Activated CD4-positive, CD25-positive, alpha-beta regulatory T cell treated with anti-CD3 and anti-CD28 coated beads, Interleukin-2, amount 50 U/mL, for 16 hours (primary cell): ENCODE results near the gene SPACA9.

ENCODE experiments used
- DNase-seq: peaks from one replicate; pipeline ENCODE4 v3.0.0-alpha.2; 2020; ENCODE audit warnings: low read depth, low spot score

The SPACA9 gene

DNA sequence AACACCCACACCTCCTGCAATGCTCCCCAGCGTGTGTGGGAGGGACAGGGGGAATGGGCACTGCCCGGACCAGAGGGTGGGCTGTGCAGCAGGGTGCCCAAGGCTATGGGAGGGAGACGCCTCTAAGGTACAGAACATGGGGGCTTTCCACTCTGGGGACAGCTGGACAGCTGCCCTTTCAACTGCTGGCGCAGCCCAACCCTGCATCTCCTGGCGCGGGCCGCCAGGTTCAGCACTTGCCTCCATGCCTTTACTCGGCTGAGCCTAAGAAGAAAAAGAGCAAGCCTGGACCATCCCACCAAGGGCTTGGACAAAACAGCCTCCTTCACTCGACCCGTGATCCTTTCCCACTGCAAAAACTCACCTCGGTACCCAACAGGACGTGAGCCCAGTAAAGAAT is 15.6 kb upstream of the SPACA9 start:
- no peak for DNase-seq

GRCh38 chr9:132864277-132864676 is 14.4 kb upstream of the SPACA9 start:
- no peak for DNase-seq

GRCh38 chr9:132864691-132865090 is 14.0 kb upstream of the SPACA9 start:
- DNase-seq = no peak

DNA sequence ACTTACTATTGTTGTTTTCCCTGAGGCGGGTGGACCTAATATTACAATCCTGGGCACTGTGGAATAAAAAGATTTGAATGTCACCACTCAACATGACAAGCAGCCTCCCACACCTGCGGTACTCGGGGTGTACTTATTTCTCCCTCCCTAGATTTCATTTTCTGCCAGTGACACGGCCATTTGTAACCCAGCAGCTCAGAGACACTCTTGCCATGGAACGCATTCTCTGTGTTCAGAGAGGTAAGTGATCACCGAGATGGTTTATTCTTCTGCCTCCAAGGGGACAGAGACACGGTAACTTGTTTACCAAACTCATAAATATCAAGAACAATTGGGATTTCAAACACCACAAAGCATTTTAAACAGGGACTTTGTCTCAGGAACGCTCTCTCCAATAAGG is 11.8 kb upstream of the SPACA9 start:
- DNase-seq = no peak

GRCh38 chr9:132869266-132869665 is 9.4 kb upstream of the SPACA9 start:
- no peak for DNase-seq

DNA sequence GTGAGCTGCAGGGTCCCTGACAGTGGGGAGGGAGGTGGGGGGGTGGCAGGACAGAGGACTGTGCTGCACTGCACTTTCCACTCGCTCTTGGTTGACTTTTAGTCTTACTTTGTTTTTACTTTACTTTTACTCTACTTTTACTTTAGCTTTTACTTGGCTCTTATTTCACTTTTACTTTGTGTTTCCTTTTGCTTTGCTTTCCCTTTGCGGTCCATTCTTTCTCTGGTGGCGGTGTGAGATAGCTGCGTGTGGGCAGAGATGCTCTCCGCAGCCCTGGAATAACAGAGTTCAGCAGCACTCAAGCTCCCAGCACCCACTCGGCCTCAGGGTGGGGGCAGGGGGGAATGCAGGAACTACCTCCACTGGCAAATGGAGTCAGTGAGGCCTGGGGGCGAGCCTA is 5.3 kb upstream of the SPACA9 start:
- no peak for DNase-seq

GRCh38 chr9:132875159-132875558 is 3.5 kb upstream of the SPACA9 start:
- no peak for DNase-seq

DNA sequence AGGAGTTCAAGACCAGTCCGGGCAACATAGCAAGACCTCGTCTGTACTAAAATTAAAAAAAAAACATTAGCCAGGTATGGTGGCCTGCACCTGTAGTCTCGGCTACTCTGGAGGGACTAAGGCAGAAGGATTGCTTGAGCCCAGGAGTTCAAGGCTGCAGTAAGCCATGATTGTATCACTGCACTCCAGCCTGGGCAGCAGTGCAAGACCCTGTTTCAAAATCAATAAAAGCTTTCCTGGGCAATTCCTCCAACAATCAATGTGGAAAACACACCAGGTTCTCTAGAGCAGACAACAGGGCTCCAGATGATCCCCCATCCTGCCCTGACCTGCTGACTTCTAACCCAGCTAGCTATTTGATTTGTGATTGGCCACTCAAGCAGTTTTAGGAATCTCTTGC is 1.8 kb upstream of the SPACA9 start:
- no peak for DNase-seq

GRCh38 chr9:132877458-132877823 is 1.3 kb upstream of the SPACA9 start:
- DNase-seq = no peak

- peak; percentile 55 for DNase-seq
Observed at GRCh38 chr9:132877824-132878694, 639 bp upstream of the SPACA9 start, which contains the start of gene AK8. Gene AK8 (minus strand): TSS chr9:132878284. CDS start chr9:132878255, 29 bp downstream.

DNA sequence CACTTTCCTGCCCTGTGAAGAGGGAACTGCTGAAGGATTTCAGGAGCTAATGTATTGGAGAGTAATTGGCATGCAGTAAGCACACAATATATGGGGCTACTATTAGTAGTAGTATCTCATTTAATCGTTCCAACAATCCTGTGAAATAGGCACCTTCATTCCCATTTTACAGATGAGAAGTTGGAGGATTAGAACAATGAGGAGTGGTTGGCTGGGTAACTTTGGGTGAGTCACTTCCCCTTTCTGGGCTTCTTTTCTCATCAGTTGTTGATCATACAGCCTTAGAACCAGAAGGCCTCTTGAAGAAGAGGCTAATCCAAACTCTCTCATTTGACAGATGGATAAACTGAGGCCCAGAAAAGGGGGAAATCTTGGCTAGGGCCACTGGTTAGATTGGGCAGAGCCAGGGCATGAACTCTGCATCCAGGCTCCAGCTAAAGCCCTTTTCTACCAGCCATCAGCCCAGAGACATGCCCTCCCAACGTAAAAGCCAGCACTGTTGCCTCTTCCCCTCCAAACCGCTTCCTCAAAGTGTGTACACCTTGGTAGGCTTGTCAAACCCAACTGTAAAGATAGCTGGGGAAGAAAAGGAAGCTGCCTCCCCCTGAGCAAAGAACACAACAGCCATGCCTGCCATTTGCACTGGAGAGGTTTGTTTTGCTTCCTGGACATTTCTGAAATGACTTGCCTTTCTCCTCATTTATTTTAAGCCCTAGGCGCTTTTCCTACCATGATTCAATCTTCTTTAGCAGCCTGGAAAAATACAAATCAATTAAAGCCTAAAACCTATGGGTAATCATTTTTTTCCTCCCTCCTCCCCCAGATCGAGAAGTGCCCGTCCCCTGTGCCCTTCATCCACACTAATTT is 992 bp downstream of the SPACA9 start:
- DNase-seq = no peak

DNA sequence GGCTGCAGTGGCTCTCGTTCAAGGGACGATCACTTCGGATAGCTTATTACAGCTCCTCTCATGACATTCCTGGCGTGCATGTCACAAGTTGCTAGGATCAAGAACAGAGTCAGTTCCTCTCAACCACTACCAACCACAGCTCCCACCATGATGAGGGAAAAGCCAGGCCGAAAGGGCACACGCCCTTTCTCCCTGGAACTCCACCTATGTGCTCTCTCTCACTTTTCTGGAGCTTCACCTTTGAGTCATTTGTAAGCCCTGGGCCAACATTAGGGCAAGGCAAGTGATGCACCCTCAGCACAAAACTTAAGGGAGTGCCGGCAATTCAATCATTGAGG is 1.6 kb downstream of the SPACA9 start:
- DNase-seq = no peak

DNA sequence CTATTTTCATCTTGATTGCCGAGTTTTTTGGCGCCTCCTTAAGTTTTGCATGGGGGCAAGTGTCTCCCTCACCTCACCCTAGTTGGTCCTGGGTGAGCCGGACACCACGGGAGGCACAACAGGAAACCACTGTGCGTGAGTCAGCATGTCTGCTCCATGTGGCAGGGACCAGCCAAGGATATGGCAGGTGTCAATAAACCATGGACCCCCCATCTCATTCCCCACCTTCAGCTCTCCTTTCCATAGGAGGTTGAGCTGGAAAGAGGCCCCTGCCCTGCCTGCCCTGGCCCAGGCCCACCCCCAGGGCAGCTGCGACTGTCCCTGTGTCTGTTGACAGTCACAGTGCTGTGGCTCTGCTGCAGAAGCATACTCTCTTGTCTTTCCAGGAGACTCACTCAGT is 3.1 kb downstream of the SPACA9 start:
- DNase-seq = no peak

- no peak for DNase-seq
Observed at GRCh38 chr9:132882616-132883015, 3.9 kb downstream of the SPACA9 start.

DNA sequence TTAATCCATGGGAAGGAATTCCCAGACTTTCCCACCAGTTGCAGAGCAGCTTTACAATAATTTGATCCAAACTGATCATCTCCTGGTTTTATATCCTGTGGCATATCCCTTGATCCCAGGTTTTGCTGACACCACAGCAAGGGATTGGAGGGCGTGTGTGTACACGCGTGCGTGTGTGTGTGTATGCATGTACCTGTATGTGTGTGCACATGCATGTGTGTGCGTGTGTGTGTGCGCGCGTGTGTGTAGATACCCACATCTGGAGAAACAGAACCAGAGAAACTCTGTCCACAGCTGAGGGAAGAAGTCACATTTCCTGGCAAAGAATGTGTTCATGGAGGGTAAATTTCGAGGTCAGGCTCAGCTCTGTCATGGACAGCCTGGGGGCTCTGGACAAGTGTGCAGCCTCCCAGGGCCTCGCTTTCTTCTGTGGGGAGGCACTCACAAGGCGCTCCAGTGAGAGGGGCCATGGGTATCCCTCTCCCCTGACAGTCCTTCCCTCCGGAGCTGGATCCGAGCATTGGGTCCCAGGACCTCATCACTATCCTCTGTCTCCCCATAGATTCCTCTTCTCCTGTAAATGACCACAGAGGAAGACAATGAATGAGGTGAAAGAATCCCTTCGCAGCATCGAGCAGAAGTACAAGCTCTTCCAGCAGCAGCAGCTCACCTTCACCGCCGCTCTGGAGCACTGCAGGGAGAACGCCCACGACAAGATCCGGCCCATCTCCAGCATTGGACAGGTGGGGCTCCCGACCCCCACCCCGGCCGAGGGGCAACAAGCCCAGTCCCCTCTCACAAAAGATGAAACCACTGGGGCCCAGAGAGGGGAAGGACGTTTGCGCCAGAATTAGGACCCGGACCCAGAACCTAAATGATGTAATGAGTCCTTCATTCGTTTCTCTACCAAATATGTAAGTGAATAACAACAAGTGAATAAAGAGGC is 4.9 kb downstream of the SPACA9 start:
- DNase-seq = no peak

DNA sequence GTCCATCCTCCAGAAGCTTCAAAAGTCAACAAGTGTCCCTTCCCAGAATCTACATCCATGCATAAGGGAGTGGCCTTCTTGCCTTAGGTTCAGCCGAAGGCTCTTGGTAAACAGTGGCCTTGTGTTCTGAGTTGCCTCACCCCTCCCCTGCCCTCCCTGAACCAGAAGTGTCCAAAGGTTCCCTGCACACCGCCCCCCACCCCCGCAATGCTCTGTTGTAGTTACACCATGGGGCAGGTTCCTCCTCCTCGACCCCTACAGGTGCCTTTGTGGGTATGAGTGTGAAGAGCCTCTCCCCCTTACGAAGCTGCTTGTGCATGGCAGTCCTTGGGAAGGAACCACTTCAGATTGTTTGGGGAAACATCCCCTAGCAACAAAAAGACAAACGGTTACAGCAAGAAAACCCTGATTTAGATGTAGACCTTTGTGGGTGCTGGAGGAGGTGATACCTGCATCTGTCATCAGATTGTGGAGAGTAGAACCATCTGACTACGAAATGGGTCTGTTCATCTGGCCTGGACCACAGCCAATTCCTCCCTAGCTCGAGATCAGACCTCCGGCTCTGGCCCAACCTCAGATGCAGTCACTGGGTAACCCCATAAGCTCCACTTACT is 7.1 kb downstream of the SPACA9 start:
- DNase-seq = no peak

- DNase-seq = no peak
Observed at GRCh38 chr9:132886334-132886725, 7.6 kb downstream of the SPACA9 start.

- no peak for DNase-seq
Observed at GRCh38 chr9:132887181-132888120, 8.8 kb downstream of the SPACA9 start.

- DNase-seq = no peak
Observed at GRCh38 chr9:132888151-132888550, 9.5 kb downstream of the SPACA9 start.

GRCh38 chr9:132892400-132892799 is 13.7 kb downstream of the SPACA9 start:
- no peak for DNase-seq
